GM08714 (cell line): Measurements from ENCODE around the gene HOXD11.

Experiments
- H3K4me3 ChIP-seq: fragments of 200-500 bp; sonication (Bioruptor generic); 2 replicates; pipeline ENCODE4 v1.5.1; 2014; ENCODE audit warnings: mild to moderate bottlenecking, low read length, inconsistent platforms
- ZNF274 ChIP-seq: IDR thresholded peaks from 2 replicates; pipeline ENCODE4 v1.6.1; 2012; ENCODE audit warnings: mild to moderate bottlenecking, low read depth, low read length

HOXD11 gene

DNA sequence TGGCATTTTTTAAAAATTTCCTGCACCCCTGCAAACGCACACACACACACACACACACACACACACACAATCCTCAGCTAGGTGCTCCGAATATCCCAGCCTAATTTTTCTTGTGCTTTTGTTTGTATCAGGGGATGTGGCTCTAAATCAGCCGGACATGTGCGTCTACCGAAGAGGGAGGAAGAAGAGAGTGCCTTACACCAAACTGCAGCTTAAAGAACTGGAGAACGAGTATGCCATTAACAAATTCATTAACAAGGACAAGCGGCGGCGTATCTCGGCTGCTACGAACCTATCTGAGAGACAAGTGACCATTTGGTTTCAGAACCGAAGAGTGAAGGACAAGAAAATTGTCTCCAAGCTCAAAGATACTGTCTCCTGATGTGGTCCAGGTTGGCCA is 12.7 kb upstream of the HOXD11 start:
- TF ChIP-seq ZNF274: no peak
- no peak overlapping the region for H3K4me3 ChIP-seq

DNA sequence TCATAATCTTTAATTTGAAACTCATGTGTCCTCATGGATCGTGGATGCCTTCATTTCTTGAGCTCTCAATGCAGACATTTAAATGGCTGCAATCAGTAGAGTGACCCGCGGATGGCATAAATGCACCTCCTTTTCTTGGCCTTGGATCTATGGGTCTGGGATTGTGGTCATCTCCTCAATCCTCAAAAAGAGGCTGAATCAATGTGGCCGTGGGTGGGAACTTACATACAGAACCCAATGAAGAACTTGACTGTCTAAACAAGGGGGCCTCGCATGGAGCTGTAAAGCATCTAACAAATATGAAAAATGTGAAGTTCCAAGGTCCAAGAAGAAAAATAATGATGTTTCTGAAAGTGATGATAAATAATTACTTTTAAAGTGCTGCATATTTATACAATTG is 11.7 kb upstream of the HOXD11 start:
- H3K4me3 ChIP-seq: no peak overlapping the region

DNA sequence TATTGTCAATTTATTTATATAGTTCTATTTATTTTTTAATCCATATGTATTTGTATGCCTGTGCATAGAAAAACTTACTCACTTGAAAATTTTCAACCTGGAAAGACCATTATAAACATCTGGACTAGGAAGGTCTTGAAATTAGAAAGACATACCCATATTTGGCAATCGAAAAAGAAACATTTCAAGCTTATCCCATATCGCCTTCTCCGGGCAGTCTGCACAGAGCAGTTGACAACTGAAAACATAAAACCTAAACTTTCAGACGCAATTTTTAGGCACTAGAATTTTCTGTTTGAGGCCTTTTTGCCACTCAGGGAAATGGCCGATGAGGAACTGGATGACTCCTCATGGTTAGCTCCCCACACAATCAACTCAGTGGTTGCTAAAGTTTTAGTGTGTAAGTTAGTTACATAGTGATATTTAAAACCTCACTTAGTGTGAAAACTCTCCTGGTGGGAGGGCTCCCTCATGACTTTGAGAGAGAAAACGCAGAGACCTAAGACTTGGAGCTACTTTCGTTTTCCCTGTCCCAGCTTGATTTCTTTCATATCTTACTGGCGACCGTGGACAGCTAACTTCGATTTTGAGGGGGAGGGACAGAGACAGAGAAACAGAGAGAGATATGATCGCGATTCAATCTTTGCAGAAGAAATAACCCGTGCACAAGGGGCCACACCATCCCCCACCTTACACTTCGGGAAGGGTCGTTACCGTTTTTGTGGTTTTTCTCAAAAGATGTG is 10.7 kb upstream of the HOXD11 start:
- no peak for TF ChIP-seq ZNF274
- peak overlapping the region; percentile 44; the same call in 1 of the 2 replicates for H3K4me3 ChIP-seq

More for the DNA sequence above, 11.7 kb upstream of the HOXD11 start:
- no peak for TF ChIP-seq ZNF274

DNA sequence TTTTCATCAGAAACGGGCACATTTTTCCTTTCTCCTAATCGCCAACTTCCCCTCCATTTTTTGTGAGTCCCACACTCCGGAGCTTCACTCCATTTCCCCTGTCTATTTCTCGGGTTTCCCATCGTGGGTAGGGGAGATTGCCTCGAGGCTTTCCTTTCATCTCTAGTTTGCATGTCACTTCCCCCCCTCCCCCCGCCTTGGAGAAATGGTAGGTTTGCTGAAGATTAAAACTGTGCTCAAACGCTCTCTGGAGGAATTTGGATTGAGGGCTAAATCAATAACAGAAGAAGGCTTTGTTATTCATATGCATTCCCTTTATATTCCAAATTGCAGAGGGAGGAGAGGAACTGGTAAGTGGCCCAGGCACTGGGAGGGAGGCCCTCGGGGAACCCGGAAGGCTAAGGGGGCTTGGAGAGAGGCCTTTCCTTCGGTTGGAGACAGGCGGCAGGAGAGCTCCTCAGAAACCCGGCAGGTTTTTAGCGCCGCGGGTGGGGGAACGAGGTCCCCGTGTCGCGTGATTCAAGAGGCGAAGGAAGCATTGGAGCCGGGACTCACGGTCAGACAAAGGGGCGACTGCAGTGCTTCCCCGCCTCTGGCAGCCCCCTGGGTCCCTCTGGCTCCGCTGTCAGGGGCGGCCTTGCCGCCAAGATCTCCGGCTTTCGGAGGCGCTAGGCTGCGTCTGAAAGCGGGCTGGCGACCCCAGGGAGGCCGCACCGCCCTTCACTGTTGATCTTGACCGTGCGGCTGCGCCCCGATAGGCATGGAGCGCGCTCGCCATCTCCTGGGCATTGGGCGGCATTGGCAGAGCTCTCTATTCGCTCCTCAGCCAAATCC is 9.9 kb upstream of the HOXD11 start:
- no peak for TF ChIP-seq ZNF274
- peak overlapping the region; percentile 44; the same call in 1 of the 2 replicates for H3K4me3 ChIP-seq

DNA sequence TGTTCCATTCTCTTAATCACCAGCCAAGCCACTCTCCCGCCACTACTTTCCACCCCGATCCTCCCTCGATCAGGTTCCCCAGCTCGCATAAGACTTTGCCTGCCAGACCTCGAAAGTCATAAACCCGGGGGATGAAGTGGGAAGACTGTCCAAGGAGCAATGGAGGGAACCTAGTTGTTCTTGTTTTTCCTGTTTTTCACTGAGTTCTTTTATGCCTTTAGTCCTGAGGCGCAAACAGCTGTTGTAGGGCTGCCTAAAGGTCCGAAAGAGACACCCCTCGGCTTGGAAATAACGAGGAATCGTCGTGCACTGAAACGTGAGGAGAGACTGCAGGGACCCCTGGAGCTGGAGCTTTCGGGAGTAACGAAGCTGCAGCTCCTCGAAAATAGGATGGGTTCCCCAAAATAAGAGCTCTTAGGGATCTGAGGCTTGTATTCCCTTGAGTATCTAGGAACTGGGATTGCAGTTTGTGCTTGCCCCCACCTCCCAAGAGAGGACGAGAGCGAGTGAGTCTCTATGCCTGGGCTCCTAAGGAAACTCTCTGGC is 9.2 kb upstream of the HOXD11 start:
- no peak overlapping the region for H3K4me3 ChIP-seq
- TF ChIP-seq ZNF274: no peak

DNA sequence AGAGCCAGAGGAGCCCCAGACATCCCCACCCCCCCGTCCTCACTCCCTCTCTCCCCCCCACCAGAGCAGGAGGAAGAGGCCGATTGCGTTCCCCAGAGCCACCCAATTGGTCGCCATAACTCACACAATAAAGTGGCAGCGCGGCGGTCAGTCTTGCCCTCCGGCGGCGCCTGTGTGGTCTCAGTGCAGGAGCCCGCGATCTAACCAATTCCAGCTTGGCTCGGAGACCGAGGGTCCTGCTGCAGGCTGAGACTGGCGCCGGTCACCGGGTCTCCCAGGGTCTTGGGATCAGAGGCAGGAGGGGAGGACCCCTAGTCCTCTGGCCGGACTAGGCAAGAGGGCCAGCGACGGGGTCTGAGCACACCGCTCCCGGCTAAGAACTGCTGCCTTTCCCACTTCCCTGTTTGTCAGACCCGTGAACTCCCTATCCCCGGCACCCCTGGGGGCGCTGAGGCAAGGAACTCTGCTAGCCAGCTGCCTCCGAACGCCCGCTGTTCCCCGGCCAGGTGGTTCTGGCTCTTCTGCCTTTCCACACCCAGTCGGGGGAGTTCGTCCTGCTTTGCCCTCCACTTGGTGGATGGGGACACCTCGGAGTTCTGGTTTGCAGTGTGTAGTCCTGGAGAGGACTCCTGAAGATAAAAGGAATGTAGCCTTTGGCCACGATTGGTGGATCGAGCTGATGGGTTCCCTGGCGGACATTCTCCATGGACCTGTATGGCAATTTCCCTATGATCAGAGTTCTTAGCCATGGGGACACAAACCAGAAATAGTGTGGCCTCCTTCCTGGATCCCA is 8.5 kb upstream of the HOXD11 start:
- H3K4me3 ChIP-seq: no peak overlapping the region
- TF ChIP-seq ZNF274: no peak

DNA sequence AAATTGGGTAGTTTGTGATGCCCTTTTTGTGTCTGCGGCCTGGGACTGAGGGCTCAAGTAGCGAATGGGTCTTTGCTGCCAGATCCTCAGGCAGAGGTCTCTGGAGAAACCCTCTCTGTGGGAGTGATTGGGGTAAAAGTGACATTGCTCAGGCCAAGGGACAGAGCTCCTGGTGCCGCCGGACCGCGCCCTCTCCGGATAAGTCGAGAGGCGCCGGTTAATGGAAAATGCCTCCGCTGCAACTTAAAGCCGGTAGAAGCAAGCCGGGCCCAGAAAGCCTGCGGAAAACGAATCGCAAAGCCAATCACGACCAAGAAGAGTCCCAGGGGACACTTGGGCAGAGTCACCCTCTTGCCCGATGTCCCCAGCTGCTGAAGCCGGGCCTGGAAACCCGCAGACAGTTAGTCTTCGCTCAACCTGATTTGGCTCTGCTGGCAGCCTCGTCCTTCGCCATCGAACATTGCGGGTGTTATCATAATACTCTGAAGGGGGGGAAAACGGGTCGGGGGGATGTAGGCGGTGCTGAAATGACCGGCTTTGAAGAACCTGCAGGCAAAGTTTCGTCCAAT is 7.8 kb upstream of the HOXD11 start:
- TF ChIP-seq ZNF274: no peak
- no peak overlapping the region for H3K4me3 ChIP-seq

DNA sequence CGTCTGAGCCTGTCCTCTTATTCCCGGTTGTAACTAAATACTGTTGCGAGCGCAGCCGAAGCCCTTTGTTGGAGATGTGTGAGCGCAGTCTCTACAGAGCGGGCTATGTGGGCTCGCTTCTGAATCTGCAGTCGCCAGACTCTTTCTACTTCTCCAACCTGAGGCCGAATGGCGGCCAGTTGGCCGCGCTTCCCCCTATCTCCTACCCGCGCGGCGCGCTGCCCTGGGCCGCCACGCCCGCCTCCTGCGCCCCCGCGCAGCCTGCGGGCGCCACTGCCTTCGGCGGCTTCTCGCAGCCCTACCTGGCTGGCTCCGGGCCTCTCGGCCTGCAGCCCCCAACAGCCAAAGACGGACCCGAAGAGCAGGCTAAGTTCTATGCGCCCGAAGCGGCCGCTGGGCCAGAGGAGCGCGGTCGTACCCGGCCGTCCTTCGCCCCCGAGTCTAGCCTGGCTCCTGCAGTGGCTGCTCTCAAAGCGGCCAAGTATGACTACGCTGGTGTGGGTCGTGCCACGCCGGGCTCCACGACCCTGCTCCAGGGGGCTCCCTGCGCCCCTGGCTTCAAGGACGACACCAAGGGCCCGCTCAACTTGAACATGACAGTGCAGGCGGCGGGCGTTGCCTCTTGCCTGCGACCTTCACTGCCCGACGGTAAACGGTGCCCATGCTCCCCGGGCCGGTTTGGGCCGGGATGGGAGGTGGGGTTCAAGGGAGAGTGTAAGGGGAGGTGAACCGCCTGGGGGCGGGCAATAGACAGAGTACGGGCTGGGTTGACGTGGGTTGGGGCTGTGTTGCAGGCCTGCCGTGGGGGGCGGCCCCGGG is 7.1 kb upstream of the HOXD11 start, which contains the start of gene HOXD12:
Gene HOXD12, plus strand, starts transcription at position 68 of the 819 bp plus-strand sequence. Its CDS starts 7 bp downstream, at position 75.
- no peak within 1 kb of the TSS for H3K4me3 ChIP-seq
- no peak for TF ChIP-seq ZNF274

DNA sequence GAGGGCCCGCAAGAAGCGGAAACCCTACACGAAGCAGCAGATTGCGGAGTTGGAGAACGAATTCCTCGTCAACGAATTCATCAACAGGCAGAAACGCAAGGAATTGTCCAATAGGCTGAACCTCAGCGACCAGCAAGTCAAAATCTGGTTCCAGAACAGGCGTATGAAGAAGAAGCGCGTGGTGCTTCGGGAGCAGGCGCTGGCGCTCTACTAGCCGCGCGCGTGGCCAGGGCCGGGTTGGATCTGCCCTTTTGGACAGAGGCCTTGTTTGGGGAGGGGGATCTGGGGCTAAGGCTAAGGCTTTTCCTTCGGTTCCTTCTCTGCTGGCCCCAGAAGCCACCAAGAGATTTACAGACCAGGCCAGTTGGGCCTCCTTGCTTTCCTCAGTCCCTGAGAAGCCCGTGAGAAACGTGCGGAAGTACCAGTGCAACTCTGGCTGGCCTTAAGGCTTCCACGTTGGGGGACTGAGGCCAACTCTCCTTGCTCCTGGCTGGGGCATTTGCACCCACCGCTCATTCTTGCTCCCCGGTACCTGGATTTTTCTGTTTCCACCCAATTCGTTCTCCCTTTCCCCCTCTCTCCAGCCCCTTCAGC is 6.4 kb upstream of the HOXD11 start:
- no peak for TF ChIP-seq ZNF274
- H3K4me3 ChIP-seq: no peak overlapping the region

DNA sequence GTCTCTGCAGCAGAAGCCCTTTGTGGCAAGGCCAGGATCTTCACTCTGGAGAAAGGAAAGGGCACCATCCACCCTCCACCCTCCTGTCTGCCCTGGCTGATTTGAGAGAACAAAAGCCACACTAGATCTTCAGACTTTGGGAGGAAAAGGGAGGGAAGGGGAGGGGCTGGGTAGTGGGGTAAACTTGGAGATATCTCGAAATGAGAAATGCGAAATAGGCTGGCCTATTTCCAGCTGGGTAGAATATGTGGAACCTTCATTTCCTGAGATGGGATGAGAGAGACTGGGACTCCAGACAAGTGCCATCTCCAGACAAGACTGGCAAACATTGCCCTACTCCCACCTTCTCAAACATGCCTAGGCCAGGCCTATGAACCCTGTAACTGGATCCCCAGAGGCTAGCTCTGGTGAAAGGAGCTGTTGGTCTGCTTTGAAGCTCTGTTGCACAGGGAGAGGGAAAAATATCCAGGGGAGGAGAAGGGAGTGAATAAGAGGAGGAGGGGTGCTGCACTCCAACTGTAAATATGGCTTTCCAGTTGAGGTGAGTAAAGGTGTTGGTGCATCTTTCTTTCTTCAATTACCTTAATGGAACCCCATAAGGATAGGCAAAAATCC is 5.8 kb upstream of the HOXD11 start:
- TF ChIP-seq ZNF274: no peak
- no peak overlapping the region for H3K4me3 ChIP-seq

DNA sequence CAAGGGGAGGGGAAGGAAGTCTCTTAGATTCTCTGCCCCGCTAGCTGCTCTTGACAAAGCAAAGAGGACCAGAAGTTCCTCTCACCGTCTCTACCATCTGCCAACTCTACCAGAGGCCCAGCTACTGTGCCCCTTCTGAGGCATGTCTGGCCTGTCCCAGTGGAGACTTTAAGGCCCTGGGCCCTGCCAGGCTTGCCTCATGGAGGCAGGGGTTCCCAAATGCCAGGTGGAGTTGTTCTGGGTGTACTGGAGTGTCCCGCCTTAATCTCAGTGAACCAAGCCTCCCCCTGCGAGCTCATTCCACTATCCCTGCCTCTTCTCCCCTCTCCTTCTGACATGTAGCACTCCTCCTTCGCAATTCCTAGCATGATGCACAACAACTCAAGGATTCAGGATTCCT is 5.2 kb upstream of the HOXD11 start:
- no peak for TF ChIP-seq ZNF274
- H3K4me3 ChIP-seq: no peak overlapping the region

DNA sequence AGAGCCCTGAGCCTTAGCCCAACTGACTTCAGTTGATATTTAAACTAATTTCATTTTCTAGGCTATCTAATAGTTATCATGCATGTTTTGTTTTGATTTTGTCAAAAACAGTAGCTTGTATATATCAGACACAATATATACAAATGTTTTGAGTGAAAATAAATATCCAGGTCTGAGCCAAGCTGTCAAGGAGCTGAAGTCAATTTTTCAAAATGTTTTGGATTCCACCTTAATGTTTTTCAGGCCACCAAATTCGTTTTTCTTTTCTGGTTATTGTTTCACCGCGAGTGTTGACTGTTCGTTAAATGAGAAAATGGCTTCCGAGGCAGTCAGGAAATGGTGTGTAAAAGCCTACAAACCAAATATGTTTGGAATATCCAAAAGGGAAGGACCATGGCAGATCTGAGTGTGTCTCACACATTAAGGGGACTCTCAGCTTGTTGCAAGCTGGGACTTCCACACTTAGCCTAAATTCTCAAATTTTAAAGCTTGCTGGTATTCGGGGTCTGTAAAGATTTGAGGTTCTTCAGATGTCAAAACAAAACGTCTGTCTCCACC is 4.7 kb upstream of the HOXD11 start:
- no peak for TF ChIP-seq ZNF274
- H3K4me3 ChIP-seq: no peak overlapping the region
